ENCODE measurements around the gene FHOD3. TPM values are rescaled to one million over a fixed set of nuclear protein-coding genes. Genes with fewer than 3 reads are reported as not detected.

Gene FHOD3
- total RNA-seq, 1 experiment from 2014 or later = 10.6 TPM

- Histone ChIP-seq H3F3A (ENCODE audit: insufficient read depth, low read depth) (peaks cover 27% of the 10 kb centered on the region), H3K36me3 (ENCODE audit: low read depth) (no peaks in the 10 kb centered on the region), H2AFZ (no peak overlapping the region), H3K4me3 (no peak overlapping the region), H3K4me2 (no peak overlapping the region), H3K9me2 (ENCODE audit: insufficient read depth) (no peaks in the 10 kb centered on the region), H3K27me3 (ENCODE audit: insufficient read depth, low read depth) (no peaks in the 10 kb centered on the region), H3K9me3 (ENCODE audit: insufficient read depth, low read depth) (no peaks in the 10 kb centered on the region), H3K79me2 (ENCODE audit: low read depth) (peaks cover 50% of the 10 kb centered on the region), H3K4me1 (replicated peaks; ENCODE audit: insufficient read depth) (peaks cover 45% of the 10 kb centered on the region), H4K20me1 (ENCODE audit: insufficient read depth) (no peaks in the 10 kb centered on the region), H3K27ac (no peak overlapping the region)
- TF ChIP-seq CTCF (conservative IDR thresholded peaks at IDR 0.05) (no peak), EZH2 (IDR thresholded peaks at IDR 0.05; ENCODE audit: low read depth) (no peak)
- CTCF ChIA-PET = no interaction called here
- intact Hi-C loops (cut with micrococcal nuclease; ENCODE audit: unreplicated experiment) = loop anchor here (10.0 kb wide), 1 partner anchor 49 kb away; no protein-coding TSS in a partner anchor
- no peak for DNase-seq
- no TSS peak for BruUV-seq (replicated peaks)
- POLR2A ChIA-PET (ENCODE audit: unreplicated experiment) = no interaction called here
These were observed 7.9 kb downstream of the FHOD3 start for GRCh38 chr18:36305375-36305774.

- peaks cover 48% of the 10 kb centered on the region for H3K79me2 ChIP-seq (ENCODE audit: low read depth)
These were observed 10.0 kb downstream of the FHOD3 start for GRCh38 chr18:36307513-36307912.

GRCh38 chr18:36308711-36309435 is 11.4 kb downstream of the FHOD3 start:
- peak in 1 of 2 experiments; percentile 37 for DNase-seq
- H3K36me3 ChIP-seq (ENCODE audit: low read depth) = no peaks in the 10 kb centered on the region
- BruUV-seq (replicated peaks) = TSS peak; percentile 89
- peak overlapping the region; percentile 41; the same call in 1 of the 2 replicates for H3K4me3 ChIP-seq
- no peak for TF ChIP-seq EZH2 (IDR thresholded peaks at IDR 0.05; ENCODE audit: low read depth)
- no peak for TF ChIP-seq CTCF (conservative IDR thresholded peaks at IDR 0.05)
- H3K9me3 ChIP-seq (ENCODE audit: insufficient read depth, low read depth) = no peaks in the 10 kb centered on the region
- CTCF ChIA-PET = no interaction called here
- H3K27me3 ChIP-seq (ENCODE audit: insufficient read depth, low read depth) = no peaks in the 10 kb centered on the region
- H3K27ac ChIP-seq = peak overlapping the region; percentile 98
- H3K79me2 ChIP-seq (ENCODE audit: low read depth) = peaks cover 41% of the 10 kb centered on the region
- H4K20me1 ChIP-seq (ENCODE audit: insufficient read depth) = no peaks in the 10 kb centered on the region
- H3K4me2 ChIP-seq = peak overlapping the region; percentile 74
- no peak overlapping the region for H2AFZ ChIP-seq
- peaks cover 44% of the 10 kb centered on the region for H3F3A ChIP-seq (ENCODE audit: insufficient read depth, low read depth)
- POLR2A ChIA-PET (ENCODE audit: unreplicated experiment) = interaction anchor here (1.1 kb wide), 1 partner anchor 11 kb away, joined by 4 read pairs; the partner anchor contains the start of gene FHOD3
- H3K4me1 ChIP-seq (replicated peaks; ENCODE audit: insufficient read depth) = peaks cover 73% of the 10 kb centered on the region
- intact Hi-C loops (cut with micrococcal nuclease; ENCODE audit: unreplicated experiment) = loop anchor here (1.0 to 10.0 kb wide), 2 partner anchors 46 to 223 kb away; no protein-coding TSS in a partner anchor
- no peaks in the 10 kb centered on the region for H3K9me2 ChIP-seq (ENCODE audit: insufficient read depth)

More at GRCh38 chr18:36307513-36307912, 10.0 kb downstream of the FHOD3 start:
- peaks cover 44% of the 10 kb centered on the region for H3F3A ChIP-seq (ENCODE audit: insufficient read depth, low read depth)
- no peaks in the 10 kb centered on the region for H3K36me3 ChIP-seq (ENCODE audit: low read depth)
- H3K27me3 ChIP-seq (ENCODE audit: insufficient read depth, low read depth) = no peaks in the 10 kb centered on the region
- TF ChIP-seq EZH2 (IDR thresholded peaks at IDR 0.05; ENCODE audit: low read depth) (no peak), CTCF (conservative IDR thresholded peaks at IDR 0.05) (no peak)
- no peak overlapping the region for H2AFZ ChIP-seq
- CTCF ChIA-PET = no interaction called here
- H3K27ac ChIP-seq = peak overlapping the region; percentile 98
- POLR2A ChIA-PET (ENCODE audit: unreplicated experiment) = no interaction called here
- H3K9me3 ChIP-seq (ENCODE audit: insufficient read depth, low read depth) = no peaks in the 10 kb centered on the region
- intact Hi-C loops (cut with micrococcal nuclease; ENCODE audit: unreplicated experiment) = loop anchor here (10.0 kb wide), 1 partner anchor 47 kb away; no protein-coding TSS in a partner anchor
- H4K20me1 ChIP-seq (ENCODE audit: insufficient read depth) = no peaks in the 10 kb centered on the region
- no peaks in the 10 kb centered on the region for H3K9me2 ChIP-seq (ENCODE audit: insufficient read depth)
- no peak for DNase-seq
- no peak overlapping the region for H3K4me3 ChIP-seq
- peak overlapping the region; percentile 74 for H3K4me2 ChIP-seq
- BruUV-seq (replicated peaks) = no TSS peak
- peaks cover 61% of the 10 kb centered on the region for H3K4me1 ChIP-seq (replicated peaks; ENCODE audit: insufficient read depth)

Measured in PC-9 (cell line).